Measurements from ENCODE around the gene TSR3. TPM values are rescaled to one million over a fixed set of nuclear protein-coding genes. Genes with fewer than 3 reads are reported as not detected.

TSR3 gene
- total RNA-seq, 2 donors from 2014 or later = 70.5 to 98.8 TPM

DNA sequence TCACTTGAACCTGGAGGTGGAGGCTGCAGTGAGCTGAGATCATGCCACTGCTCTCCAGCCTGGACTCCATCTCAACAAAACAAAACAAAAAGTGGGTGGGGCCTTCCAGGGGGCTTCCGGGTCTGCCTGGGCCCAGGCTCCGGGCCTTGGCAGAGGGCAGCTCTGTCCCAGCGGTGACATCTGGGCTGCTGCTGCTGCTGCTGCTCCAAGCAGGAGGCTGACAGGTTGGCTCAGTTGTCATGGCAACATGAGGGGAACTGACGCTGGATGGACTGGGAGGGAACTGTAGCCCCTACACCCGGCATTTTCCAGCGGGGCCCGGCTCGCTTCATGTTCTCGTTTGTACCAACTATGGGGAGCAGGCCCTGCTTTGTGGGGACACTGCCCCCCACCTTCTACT is 14.2 kb downstream of the TSR3 start:
- no peak overlapping the region for H3K4me3 ChIP-seq
- intact Hi-C loops (cut with DNase I) = no loop called here
- H3K9me3 ChIP-seq = no peaks in the 10 kb centered on the region
- peaks cover 8 to 25% of the 10 kb centered on the region in 2 donors for H3K27me3 ChIP-seq
- no peak for DNase-seq
- no peak overlapping the region for H3K27ac ChIP-seq
- peaks cover 32% of the 10 kb centered on the region for H3K4me1 ChIP-seq
- no peak for ATAC-seq
- 56 to 61% methylated on average over 6 to 9 of the region's 9 CpGs for WGBS, 2 donors
- no peak for TF ChIP-seq POLR2A (IDR thresholded peaks at IDR 0.05)
- TF ChIP-seq, protein P1, sequence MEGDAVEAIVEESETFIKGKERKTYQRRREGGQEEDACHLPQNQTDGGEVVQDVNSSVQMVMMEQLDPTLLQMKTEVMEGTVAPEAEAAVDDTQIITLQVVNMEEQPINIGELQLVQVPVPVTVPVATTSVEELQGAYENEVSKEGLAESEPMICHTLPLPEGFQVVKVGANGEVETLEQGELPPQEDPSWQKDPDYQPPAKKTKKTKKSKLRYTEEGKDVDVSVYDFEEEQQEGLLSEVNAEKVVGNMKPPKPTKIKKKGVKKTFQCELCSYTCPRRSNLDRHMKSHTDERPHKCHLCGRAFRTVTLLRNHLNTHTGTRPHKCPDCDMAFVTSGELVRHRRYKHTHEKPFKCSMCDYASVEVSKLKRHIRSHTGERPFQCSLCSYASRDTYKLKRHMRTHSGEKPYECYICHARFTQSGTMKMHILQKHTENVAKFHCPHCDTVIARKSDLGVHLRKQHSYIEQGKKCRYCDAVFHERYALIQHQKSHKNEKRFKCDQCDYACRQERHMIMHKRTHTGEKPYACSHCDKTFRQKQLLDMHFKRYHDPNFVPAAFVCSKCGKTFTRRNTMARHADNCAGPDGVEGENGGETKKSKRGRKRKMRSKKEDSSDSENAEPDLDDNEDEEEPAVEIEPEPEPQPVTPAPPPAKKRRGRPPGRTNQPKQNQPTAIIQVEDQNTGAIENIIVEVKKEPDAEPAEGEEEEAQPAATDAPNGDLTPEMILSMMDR (IDR thresholded peaks at IDR 0.05) = no peak
- H3K36me3 ChIP-seq (replicated peaks in 1 of 2; ENCODE audit: insufficient read depth in 1 of 2, low read depth in 2 of 2) = no peaks in the 10 kb centered on the region

DNA sequence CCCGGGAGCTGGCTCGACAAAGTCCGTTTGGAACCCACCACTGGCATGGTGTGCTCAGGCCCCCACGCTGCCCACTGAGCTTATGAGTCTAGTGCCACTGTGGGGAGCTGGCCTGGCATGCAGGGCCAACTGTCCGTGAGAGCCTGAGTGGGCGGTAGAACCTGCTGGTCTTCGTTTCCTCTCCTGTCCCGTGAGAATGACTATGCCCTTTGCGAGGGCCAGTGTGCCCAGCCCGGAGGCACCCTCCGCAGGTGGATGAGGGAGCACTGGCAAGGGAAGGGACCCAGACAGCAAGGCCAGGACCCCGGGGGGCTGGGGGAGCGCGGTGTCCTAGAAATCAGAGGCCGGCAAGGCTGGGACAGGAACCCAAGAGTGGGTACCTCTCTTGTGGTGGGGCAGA is 15.1 kb downstream of the TSR3 start:
- DNase-seq (no peak), ATAC-seq (no peak)
- Histone ChIP-seq H3K4me3 (no peak overlapping the region), H3K9me3 (no peaks in the 10 kb centered on the region), H3K27ac (no peak overlapping the region), H3K4me1 (peaks cover 36% of the 10 kb centered on the region), H3K36me3 (replicated peaks in 1 of 2; ENCODE audit: insufficient read depth in 1 of 2, low read depth in 2 of 2) (no peaks in the 10 kb centered on the region), H3K27me3 (peaks cover 8 to 28% of the 10 kb centered on the region in 2 donors)
- WGBS, 2 donors = 47 to 53% methylated on average over 9 to 15 of the region's 15 CpGs
- TF ChIP-seq, protein P1 (IDR thresholded peaks at IDR 0.05) = no peak
- TF ChIP-seq POLR2A (IDR thresholded peaks at IDR 0.05) = no peak
- intact Hi-C loops (cut with DNase I) = no loop called here

DNA sequence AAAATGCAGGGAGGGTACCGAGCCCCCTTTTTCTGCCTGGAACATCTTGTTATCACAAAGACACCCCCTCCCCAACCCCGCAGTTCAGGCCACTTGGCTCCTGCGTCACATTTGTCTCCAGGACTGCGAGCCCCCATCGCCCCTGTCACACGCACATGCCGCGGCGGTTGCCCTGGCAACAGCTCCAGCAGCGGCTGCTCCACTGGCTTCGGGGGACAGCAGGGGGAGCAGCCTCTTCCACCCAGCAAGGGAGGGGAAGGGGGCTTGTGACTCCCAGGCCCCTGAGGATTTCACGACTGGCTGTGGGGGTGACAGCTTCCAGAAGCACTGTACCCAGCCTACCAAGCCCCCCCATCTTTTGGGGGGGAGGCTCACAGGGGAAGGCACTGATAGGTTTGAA is 15.7 kb downstream of the TSR3 start:
- H3K4me3 ChIP-seq = no peak overlapping the region
- H3K27me3 ChIP-seq = peaks cover 8 to 28% of the 10 kb centered on the region in 2 donors
- TF ChIP-seq POLR2A (IDR thresholded peaks at IDR 0.05) = no peak
- TF ChIP-seq, protein P1 (IDR thresholded peaks at IDR 0.05) = no peak
- DNase-seq = no peak
- no peak for ATAC-seq
- peaks cover 41% of the 10 kb centered on the region for H3K4me1 ChIP-seq
- H3K9me3 ChIP-seq = no peaks in the 10 kb centered on the region
- intact Hi-C loops (cut with DNase I) = no loop called here
- H3K27ac ChIP-seq = no peak overlapping the region
- H3K36me3 ChIP-seq (replicated peaks in 1 of 2; ENCODE audit: insufficient read depth in 1 of 2, low read depth in 2 of 2) = no peaks in the 10 kb centered on the region
- WGBS, 2 donors = 8 to 13% methylated on average over 9 to 12 of the region's 12 CpGs

DNA sequence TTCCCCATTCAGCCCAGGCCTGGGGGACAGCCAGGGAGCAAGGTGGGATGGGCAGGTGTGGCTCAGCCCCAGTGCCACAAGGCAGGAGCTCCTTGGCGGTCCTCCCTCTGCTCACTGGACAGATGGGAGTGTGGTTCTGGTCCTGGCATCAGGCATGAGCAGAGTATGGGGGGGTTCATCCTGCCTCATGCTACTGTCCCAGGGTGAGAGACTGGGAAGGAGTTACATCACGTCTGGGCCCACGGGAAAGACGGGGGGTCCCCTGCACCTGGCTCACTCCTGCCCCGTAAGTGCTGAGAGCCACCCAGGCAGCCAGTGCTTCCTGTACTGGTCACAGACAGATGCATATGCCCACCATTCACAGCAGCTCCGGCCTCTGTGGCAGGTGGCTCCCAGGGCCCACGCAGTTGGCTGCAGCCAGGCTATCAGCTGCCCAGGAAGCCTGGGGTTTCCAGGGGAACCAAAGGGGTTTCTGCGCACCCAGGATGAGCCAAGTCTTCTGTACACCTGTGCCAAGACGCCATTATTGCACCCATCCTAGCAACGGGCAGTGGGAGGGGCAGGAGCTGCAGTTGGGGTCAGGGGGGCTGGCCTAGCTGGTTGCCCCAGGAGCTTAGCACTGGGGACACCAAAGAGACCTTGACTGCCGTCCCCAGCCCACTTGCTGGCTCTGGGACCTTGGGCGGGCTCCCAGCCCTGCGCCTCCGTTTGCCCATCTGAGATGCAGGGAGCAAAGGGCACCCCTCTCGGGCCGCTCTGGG is 16.3 kb downstream of the TSR3 start:
- TF ChIP-seq POLR2A (IDR thresholded peaks at IDR 0.05) = no peak
- TF ChIP-seq, protein P1 (IDR thresholded peaks at IDR 0.05) = no peak
- peaks cover 41% of the 10 kb centered on the region for H3K4me1 ChIP-seq
- no peaks in the 10 kb centered on the region for H3K9me3 ChIP-seq
- WGBS, 2 donors = 27 to 33% methylated on average over 7 to 16 of the region's 16 CpGs
- H3K36me3 ChIP-seq (replicated peaks in 1 of 2; ENCODE audit: insufficient read depth in 1 of 2, low read depth in 2 of 2) = no peaks in the 10 kb centered on the region
- H3K27ac ChIP-seq = peak overlapping the region in 1 of 4 donors; percentile 2
- DNase-seq = peak in 3 of 4 donors; percentile 40 to 57 (median 41)
- intact Hi-C loops (cut with DNase I) = no loop called here
- H3K4me3 ChIP-seq = no peak overlapping the region
- peaks cover 8 to 28% of the 10 kb centered on the region in 2 donors for H3K27me3 ChIP-seq
- ATAC-seq = no peak

DNA sequence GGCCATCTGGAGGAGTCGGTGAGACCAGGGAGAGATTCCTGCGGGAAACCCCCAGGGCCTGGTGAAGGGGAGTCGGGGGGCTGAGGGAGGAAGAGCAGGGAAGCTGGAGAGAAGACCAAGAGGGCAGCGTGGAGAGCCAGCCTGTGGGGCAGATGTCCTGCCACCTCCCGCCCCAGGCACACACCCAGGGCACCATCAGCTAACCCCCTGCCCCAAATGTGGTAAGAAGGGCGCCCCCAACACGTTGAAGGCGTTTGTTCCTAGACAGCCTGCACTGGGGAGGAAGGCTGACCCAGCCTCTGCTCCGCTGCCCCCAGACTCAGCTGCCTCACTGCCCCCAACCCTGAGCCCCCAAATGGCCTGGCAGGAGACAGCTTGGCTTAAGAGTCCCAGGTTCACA is 16.9 kb downstream of the TSR3 start:
- Histone ChIP-seq H3K9me3 (no peaks in the 10 kb centered on the region), H3K4me3 (no peak overlapping the region), H3K36me3 (replicated peaks in 1 of 2; ENCODE audit: insufficient read depth in 1 of 2, low read depth in 2 of 2) (no peaks in the 10 kb centered on the region), H3K27ac (no peak overlapping the region), H3K27me3 (peaks cover 8 to 28% of the 10 kb centered on the region in 2 donors), H3K4me1 (peaks cover 41% of the 10 kb centered on the region)
- WGBS, 2 donors = 6 to 25% methylated on average over 4 to 9 of the region's 9 CpGs
- no peak for TF ChIP-seq POLR2A (IDR thresholded peaks at IDR 0.05)
- TF ChIP-seq, protein P1 (IDR thresholded peaks at IDR 0.05) = no peak
- intact Hi-C loops (cut with DNase I) = no loop called here
- ATAC-seq (no peak), DNase-seq (no peak)

All from body of pancreas (tissue), 4 donors.